AG09319 (cell line): ENCODE data around the gene UBQLN1.
"Not testable (repeated sequence)": the region's sequence is repeated elsewhere in the genome, so short reads cannot be mapped to it uniquely, and the experiment has no call there.

Source experiments
- DNase-seq: peaks from one replicate; pipeline ENCODE4 v3.0.0-alpha.2; 2010; ENCODE audit warnings: low read depth; ENCODE audit errors: extremely low read depth
- TF ChIP-seq, protein P1 (sequence below): IDR thresholded peaks from 2 replicates; pipeline ENCODE4 v1.5.1; 2011; ENCODE audit warnings: low read depth, mild to moderate bottlenecking, inconsistent platforms, low read length, moderate library complexity

The UBQLN1 gene

GRCh38 chr9:83706676-83707517 lies 861 bp downstream of the UBQLN1 start:
- TF ChIP-seq, protein P1, sequence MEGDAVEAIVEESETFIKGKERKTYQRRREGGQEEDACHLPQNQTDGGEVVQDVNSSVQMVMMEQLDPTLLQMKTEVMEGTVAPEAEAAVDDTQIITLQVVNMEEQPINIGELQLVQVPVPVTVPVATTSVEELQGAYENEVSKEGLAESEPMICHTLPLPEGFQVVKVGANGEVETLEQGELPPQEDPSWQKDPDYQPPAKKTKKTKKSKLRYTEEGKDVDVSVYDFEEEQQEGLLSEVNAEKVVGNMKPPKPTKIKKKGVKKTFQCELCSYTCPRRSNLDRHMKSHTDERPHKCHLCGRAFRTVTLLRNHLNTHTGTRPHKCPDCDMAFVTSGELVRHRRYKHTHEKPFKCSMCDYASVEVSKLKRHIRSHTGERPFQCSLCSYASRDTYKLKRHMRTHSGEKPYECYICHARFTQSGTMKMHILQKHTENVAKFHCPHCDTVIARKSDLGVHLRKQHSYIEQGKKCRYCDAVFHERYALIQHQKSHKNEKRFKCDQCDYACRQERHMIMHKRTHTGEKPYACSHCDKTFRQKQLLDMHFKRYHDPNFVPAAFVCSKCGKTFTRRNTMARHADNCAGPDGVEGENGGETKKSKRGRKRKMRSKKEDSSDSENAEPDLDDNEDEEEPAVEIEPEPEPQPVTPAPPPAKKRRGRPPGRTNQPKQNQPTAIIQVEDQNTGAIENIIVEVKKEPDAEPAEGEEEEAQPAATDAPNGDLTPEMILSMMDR = no peak
- DNase-seq = no peak

DNA sequence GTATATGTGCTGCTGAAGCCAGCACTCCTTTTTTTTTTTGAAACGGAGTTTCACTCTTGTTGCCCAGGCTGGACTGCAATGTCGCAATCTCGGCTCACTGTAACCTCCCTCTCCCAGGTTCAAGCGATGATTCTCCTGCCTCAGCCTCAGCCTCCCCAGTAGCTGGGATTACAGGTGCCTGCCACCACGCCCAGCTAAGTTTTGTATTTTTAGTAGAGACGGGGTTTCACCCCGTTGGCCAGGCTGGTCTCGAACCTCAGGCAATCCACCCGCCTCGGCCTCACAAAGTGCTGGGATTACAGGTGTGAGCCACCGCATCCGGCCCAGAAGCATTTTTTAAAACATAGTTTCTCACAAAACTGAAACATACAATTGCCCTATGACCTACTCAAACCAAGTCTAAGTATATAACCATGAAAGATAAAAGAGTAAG lies 2.5 kb downstream of the UBQLN1 start:
- not testable (repeated sequence) for DNase-seq

- no peak for DNase-seq
- TF ChIP-seq, protein P1 = no peak
Measured at GRCh38 chr9:83701769-83702168, 6.0 kb downstream of the UBQLN1 start.

DNA sequence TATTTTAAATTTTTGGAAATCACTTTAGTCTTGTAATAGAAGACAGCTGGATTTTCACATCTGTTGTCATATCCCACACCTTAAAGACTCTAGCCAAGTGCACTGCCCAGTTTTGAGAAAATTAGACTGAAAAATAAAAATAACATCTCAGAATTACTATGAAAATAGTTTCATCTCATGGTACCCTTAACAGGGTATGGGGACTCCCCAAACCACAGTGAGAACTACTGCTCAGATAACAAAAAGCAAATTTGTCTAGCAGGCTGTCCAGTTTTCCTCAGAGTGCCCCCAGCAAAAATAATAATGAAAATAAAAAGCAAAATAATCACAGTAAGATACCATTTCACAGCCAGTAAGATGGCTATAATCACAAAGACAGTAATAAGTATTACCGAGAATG lies 6.5 kb downstream of the UBQLN1 start:
- TF ChIP-seq, protein P1 = no peak
- no peak for DNase-seq

DNA sequence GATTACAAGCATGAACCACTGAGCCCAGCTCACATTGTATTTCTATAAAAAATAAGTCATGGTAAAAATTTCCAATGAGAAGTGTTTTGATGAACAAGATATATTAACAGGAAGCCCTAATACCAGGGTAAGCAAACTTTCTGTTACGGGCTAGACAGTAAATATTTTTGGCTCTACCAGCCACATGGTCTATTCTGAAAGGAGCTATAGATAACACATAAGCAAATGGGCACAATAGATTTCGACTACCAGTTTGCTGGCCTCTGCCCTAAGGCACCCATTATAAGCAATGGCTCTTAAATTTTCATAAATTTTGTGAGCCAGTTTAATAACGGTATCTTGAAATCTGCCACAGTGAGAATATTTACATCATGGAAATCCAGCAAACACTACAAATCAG lies 8.1 kb downstream of the UBQLN1 start:
- no peak for DNase-seq
- TF ChIP-seq, protein P1 = no peak

DNA sequence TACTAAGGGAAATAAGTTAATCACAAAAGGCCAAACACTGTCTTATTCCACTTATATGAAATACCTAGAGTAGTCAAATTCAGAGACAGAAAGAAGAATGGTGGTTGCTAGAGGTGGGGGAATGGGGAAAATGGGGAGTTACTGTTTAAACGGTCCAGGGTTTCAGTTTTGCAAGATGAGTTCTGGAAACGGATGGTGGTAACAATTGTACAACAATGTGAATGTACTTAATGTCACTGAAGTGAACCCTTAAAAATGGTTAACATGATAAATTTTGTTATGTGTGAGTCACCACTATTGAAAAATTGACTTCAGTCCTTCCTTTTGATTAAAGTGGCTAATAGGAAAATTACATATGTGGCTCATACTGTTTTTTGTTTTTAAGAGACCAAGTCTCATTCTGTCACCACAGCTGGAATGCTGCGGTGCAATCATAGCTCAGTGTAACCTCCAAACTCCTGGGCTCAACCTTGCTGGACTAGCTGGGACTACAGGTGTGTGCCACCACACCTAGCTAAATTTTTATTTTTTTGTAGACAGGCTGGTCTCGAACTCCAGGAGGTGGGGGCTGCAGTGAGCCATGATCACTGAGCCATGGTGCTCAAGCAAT lies 8.7 kb downstream of the UBQLN1 start:
- TF ChIP-seq, protein P1 = no peak
- DNase-seq = no peak

DNA sequence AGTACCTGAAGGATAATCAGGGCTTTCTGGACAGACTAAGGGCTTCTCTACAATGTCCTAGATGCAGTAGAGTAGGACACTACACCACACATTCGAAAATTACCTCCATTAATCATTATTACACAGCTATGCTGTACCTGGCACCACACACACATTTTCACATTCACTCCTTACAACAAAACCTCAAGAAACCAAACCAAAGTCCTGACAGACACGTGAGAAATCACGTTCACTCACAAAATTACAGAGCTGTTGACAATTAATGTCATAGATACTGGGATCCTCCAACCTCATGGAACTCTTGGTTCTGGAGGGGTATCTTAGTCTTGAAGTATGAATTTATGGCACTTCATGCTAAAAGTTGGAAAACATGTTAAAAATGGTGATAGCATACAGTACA lies 16.3 kb downstream of the UBQLN1 start:
- DNase-seq = no peak
- TF ChIP-seq, protein P1 = no peak

DNA sequence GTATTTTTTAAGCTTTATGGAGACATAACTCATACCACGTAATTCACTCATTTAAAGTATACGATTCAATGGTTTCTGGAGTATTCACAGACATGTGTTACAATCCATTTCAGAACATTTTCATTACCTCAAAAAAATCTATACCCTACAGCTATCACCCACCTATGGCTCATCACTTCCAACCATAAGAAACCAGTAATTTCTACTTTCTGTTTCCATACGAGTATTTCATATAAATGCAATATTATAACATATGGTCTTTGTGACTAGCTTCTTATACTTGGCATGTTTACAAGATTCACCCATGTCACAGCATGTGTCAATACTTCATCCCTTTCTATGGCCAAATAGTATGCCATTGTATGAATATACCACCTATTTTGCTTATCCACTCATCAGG lies 18.8 kb downstream of the UBQLN1 start:
- no peak for DNase-seq
- TF ChIP-seq, protein P1 = no peak
